Measurements from ENCODE around the gene PHACTR1.
"Not testable (repeated sequence)": the region's sequence is repeated elsewhere in the genome, so short reads cannot be mapped to it uniquely, and the experiment has no call there.

The PHACTR1 gene

GRCh38 chr6:12716298-12716916, at the start of gene PHACTR1:
Gene PHACTR1, plus strand, starts transcription at chr6:12716767.
- DNase-seq (ENCODE audit: low read depth in 2 of 2): no peak

GRCh38 chr6:12666886-12667285, 49.7 kb upstream of the PHACTR1 start:
- DNase-seq (ENCODE audit: low read depth in 2 of 2): no peak

GRCh38 chr6:12675931-12676330, 40.6 kb upstream of the PHACTR1 start:
- DNase-seq (ENCODE audit: low read depth in 2 of 2): no peak

- no peak for DNase-seq (ENCODE audit: low read depth in 2 of 2)
Measured at GRCh38 chr6:12679341-12679740, 37.2 kb upstream of the PHACTR1 start.

GRCh38 chr6:12693122-12693521, 23.4 kb upstream of the PHACTR1 start:
- no peak for DNase-seq (ENCODE audit: low read depth in 2 of 2)

GRCh38 chr6:12698298-12698697, 18.3 kb upstream of the PHACTR1 start:
- no peak for DNase-seq (ENCODE audit: low read depth in 2 of 2)

GRCh38 chr6:12704946-12705345, 11.6 kb upstream of the PHACTR1 start:
- no peak for DNase-seq (ENCODE audit: low read depth in 2 of 2)

- no peak for DNase-seq (ENCODE audit: low read depth in 2 of 2)
Measured at GRCh38 chr6:12709116-12709515, 7.5 kb upstream of the PHACTR1 start.

GRCh38 chr6:12709556-12710232, 6.9 kb upstream of the PHACTR1 start:
- DNase-seq (ENCODE audit: low read depth in 2 of 2): no peak

- no peak for DNase-seq (ENCODE audit: low read depth in 2 of 2)
Measured at GRCh38 chr6:12710921-12711320, 5.6 kb upstream of the PHACTR1 start.

GRCh38 chr6:12714022-12714421, 2.5 kb upstream of the PHACTR1 start:
- no peak for DNase-seq (ENCODE audit: low read depth in 2 of 2)

- no peak for DNase-seq (ENCODE audit: low read depth in 2 of 2)
Measured at GRCh38 chr6:12715437-12715836, 1.1 kb upstream of the PHACTR1 start.

- DNase-seq (ENCODE audit: low read depth in 2 of 2): no peak
Measured at GRCh38 chr6:12717356-12717755, 789 bp downstream of the PHACTR1 start.

GRCh38 chr6:12718015-12718414, 1.4 kb downstream of the PHACTR1 start:
- DNase-seq (ENCODE audit: low read depth in 2 of 2): no peak

- no peak for DNase-seq (ENCODE audit: low read depth in 2 of 2)
Measured at GRCh38 chr6:12719017-12719416, 2.5 kb downstream of the PHACTR1 start.

GRCh38 chr6:12720310-12720709, 3.7 kb downstream of the PHACTR1 start:
- DNase-seq (ENCODE audit: low read depth in 2 of 2): no peak

- no peak for DNase-seq (ENCODE audit: low read depth in 2 of 2)
Measured at GRCh38 chr6:12725263-12725662, 8.7 kb downstream of the PHACTR1 start.

- no peak for DNase-seq (ENCODE audit: low read depth in 2 of 2)
Measured at GRCh38 chr6:12729467-12729866, 12.9 kb downstream of the PHACTR1 start.

GRCh38 chr6:12730809-12731208, 14.2 kb downstream of the PHACTR1 start:
- DNase-seq (ENCODE audit: low read depth in 2 of 2): not testable (repeated sequence)

- no peak for DNase-seq (ENCODE audit: low read depth in 2 of 2)
Measured at GRCh38 chr6:12733876-12734275, 17.3 kb downstream of the PHACTR1 start.

GRCh38 chr6:12735786-12736185, 19.2 kb downstream of the PHACTR1 start:
- no peak for DNase-seq (ENCODE audit: low read depth in 2 of 2)

GRCh38 chr6:12748411-12748810, 31.8 kb downstream of the PHACTR1 start:
- no peak for DNase-seq (ENCODE audit: low read depth in 2 of 2)

GRCh38 chr6:12748815-12749521, 32.4 kb downstream of the PHACTR1 start:
- no peak for DNase-seq (ENCODE audit: low read depth in 2 of 2)
